IPS-18a (cell line): Measurements from ENCODE around the gene ABLIM1.

ENCODE experiments used
- H3K27ac ChIP-seq: one replicate; pipeline ENCODE4 v1.5.1; 2013; ENCODE audit warnings: low read length
- H3K27me3 ChIP-seq: one replicate; pipeline ENCODE4 v1.6.1; 2013; ENCODE audit warnings: mild to moderate bottlenecking, low read length; ENCODE audit not compliant: control insufficient read depth, insufficient read depth
- H3K36me3 ChIP-seq: one replicate; pipeline ENCODE4 v1.6.1; 2013; ENCODE audit warnings: low read depth, low read length; ENCODE audit not compliant: control insufficient read depth
- H3K4me1 ChIP-seq: one replicate; pipeline ENCODE4 v1.6.1; 2013; ENCODE audit warnings: low read depth, low read length; ENCODE audit not compliant: control insufficient read depth
- H3K4me3 ChIP-seq: one replicate; pipeline ENCODE4 v1.5.1; 2013; ENCODE audit warnings: low read length
- H3K9ac ChIP-seq: one replicate; pipeline ENCODE4 v1.6.1; 2013; ENCODE audit warnings: mild to moderate bottlenecking, low read length, moderate library complexity
- H3K9me3 ChIP-seq: one replicate; pipeline ENCODE4 v1.6.1; 2013; ENCODE audit warnings: low read depth, low read length; ENCODE audit not compliant: control insufficient read depth

The ABLIM1 gene

DNA sequence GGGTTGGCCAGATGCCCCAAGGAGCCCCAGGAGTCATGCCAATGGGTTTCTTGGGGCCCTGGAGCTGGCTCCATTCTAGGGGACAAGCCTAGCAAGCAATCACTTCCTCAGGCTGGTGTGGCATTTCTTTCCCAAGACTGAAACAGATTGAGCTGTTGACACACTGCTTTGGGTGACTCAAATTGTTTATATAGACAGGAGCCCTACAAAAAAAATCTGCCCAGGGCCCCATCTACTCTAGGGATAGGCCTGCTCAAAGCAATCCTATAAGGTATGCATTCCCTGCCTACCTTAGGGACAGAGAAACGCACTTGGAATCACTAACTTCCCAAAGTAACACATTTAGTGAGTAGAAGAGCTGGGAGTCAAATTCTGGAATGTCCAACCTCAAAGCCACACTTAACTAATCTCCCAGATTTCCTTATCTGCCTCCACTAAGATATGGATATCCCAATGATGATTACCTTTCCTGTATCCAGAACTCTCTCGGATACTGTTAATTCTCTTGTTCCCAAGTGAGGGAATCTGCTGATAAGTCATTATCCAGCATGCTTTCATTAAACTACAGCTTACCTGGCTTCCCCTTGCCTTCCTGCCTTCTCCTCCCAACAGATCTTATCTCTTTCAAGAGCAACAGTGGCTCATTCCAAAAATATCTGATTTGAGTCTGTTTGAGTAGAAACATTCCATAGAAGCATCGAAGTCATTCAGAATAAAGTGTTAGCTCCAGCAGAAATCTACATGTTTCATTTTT, 3.1 kb downstream of the ABLIM1 start:
- no peak overlapping the region for H3K4me3 ChIP-seq
- H3K27ac ChIP-seq, result no peak overlapping the region
- no peaks in the 10 kb centered on the region for H3K4me1 ChIP-seq
- H3K9ac ChIP-seq, result no peak overlapping the region
- H3K36me3 ChIP-seq, result no peaks in the 10 kb centered on the region
- H3K9me3 ChIP-seq, result no peaks in the 10 kb centered on the region
- no peaks in the 10 kb centered on the region for H3K27me3 ChIP-seq

DNA sequence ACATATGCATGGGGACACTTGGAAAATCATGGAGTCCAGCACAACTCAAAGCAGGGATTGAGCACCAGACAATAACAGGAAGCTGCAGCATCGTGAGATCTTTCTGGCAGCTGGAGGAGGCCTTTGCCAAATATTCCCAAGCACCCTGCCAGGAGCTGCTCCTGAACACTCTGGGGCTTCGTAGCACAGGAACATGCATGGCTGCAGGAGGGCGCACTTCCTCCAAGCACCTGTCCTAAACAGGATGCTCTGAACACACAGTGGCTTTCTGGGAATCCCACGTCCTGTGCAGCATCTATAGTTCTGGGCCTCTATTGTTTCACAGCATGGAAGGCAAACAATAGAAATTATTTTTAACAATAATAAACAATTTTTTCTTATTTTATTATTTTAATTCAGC, 4.1 kb downstream of the ABLIM1 start:
- Histone ChIP-seq H3K4me1 (no peaks in the 10 kb centered on the region), H3K9me3 (no peaks in the 10 kb centered on the region), H3K27ac (no peak overlapping the region), H3K27me3 (no peaks in the 10 kb centered on the region), H3K9ac (no peak overlapping the region), H3K36me3 (no peaks in the 10 kb centered on the region), H3K4me3 (no peak overlapping the region)

DNA sequence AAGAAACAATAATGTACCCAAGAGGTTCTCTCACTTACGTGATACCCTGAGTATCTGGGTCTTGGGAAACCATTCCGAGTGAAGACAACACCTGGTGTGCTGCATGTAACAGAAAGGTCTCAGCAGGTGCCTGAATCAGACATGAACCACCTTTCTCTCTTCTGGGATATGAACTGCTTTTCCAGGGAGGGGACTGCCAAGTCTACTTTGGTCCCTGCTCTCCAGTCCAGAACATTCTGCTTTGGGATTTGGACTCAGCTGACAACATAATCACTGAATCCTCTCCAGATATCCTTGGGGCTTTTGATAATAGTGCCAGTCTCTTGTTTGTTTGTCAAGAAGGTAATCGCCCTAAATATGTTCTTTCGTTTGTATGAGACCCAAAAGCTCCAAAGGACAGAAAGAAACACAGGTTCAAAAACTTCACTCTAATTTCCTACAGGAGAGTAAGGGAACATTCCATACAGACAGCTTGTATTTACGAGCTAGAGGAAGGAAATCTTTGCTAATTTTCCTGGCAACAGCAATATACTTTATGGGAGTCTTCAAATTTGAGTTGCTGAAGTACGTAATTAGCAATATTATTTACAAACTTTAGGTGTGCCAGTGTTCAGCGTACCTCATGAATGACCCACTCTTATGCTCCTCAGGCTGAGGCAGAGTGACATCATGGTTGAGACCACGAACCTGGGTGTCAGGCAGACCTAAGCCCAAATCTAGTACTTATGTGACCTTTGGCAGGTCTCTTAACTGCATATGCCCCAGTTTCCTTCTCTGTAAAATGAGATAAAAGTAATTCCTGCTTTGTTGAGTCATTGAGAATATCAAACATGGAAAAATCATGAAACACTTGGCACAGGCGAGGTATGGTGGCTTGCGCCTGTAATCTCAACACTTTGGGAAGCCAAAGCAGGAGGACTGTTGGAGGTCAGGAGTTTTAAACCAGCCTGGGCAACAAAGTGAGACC, 5.4 kb downstream of the ABLIM1 start:
- H3K27ac ChIP-seq, result no peak overlapping the region
- H3K9me3 ChIP-seq, result no peaks in the 10 kb centered on the region
- H3K4me3 ChIP-seq, result no peak overlapping the region
- no peak overlapping the region for H3K9ac ChIP-seq
- no peaks in the 10 kb centered on the region for H3K27me3 ChIP-seq
- H3K36me3 ChIP-seq, result no peaks in the 10 kb centered on the region
- H3K4me1 ChIP-seq, result no peaks in the 10 kb centered on the region

- H3K27ac ChIP-seq, result no peak overlapping the region
These were observed 7.2 kb downstream of the ABLIM1 start for GRCh38 chr10:114650831-114651230.

DNA sequence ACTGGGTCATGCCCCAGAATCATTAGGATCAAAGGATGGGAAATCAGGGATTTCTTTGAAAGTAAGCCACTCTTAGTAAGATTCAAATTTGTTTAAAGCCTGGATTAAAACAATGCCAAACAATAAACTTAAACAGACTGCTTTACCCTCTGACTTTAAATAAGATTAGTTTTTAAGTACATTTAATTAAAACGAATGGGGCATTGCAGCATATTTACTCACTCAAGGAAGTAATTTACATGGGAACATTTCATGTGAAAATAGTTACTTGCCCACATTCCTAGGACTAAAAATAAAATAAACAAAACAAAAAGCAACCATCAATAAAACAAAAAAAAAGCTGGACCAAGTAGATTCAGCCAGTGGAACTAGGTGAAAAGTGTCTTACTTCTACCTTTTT, 7.8 kb downstream of the ABLIM1 start:
- Histone ChIP-seq H3K9ac (no peak overlapping the region), H3K4me3 (no peak overlapping the region), H3K27ac (no peak overlapping the region), H3K9me3 (no peaks in the 10 kb centered on the region), H3K36me3 (no peaks in the 10 kb centered on the region), H3K4me1 (no peaks in the 10 kb centered on the region), H3K27me3 (no peaks in the 10 kb centered on the region)

More at GRCh38 chr10:114650831-114651230, 7.2 kb downstream of the ABLIM1 start:
- no peak overlapping the region for H3K9ac ChIP-seq
- H3K4me1 ChIP-seq, result no peaks in the 10 kb centered on the region
- no peaks in the 10 kb centered on the region for H3K9me3 ChIP-seq
- no peaks in the 10 kb centered on the region for H3K36me3 ChIP-seq
- H3K27me3 ChIP-seq, result no peaks in the 10 kb centered on the region
- no peak overlapping the region for H3K4me3 ChIP-seq

DNA sequence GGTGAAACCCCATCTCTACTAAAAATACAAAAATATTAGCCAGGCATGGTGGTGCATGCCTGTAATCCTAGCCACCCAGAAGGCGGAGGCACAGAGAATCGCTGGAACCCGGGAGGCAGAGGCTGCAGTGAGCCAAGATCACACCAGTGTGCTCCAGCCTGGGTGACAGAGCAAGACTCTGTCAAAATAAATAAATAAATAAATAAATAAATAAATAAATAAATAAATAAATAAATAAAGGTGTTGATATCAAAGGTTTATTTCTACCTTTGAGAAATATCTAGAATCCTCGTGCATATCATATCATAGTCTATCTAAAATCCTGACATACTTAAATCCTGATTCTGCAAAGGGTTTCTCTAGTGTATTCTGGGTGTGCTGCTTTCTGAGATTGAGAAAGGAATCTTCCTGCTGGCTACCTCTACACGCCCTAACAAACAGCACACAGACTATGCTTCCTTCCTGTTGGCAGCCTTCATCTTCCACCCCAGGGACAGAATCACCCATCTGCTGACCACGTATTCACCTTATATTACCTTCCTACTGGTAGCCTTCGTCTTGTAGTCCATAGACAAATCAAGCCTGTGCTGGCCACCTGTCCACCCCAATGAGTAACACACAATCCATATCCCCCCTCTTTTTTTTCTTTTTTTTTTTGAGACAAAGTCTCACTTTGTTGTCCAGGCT, 8.7 kb downstream of the ABLIM1 start:
- Histone ChIP-seq H3K4me1 (no peaks in the 10 kb centered on the region), H3K9me3 (no peaks in the 10 kb centered on the region), H3K36me3 (no peaks in the 10 kb centered on the region), H3K9ac (no peak overlapping the region), H3K27ac (no peak overlapping the region), H3K4me3 (no peak overlapping the region), H3K27me3 (no peaks in the 10 kb centered on the region)

- Histone ChIP-seq H3K36me3 (no peaks in the 10 kb centered on the region), H3K9me3 (no peaks in the 10 kb centered on the region), H3K27me3 (no peaks in the 10 kb centered on the region), H3K4me3 (no peak overlapping the region), H3K4me1 (no peaks in the 10 kb centered on the region), H3K27ac (no peak overlapping the region), H3K9ac (no peak overlapping the region)
These were observed 9.7 kb downstream of the ABLIM1 start for GRCh38 chr10:114648368-114648767.

- Histone ChIP-seq H3K27me3 (no peaks in the 10 kb centered on the region), H3K9me3 (no peaks in the 10 kb centered on the region), H3K27ac (no peak overlapping the region), H3K4me3 (no peak overlapping the region), H3K36me3 (no peaks in the 10 kb centered on the region), H3K9ac (no peak overlapping the region), H3K4me1 (no peaks in the 10 kb centered on the region)
These were observed 10.4 kb downstream of the ABLIM1 start for GRCh38 chr10:114647545-114648138.

- Histone ChIP-seq H3K27me3 (no peaks in the 10 kb centered on the region), H3K9me3 (no peaks in the 10 kb centered on the region), H3K4me3 (no peak overlapping the region), H3K36me3 (no peaks in the 10 kb centered on the region), H3K4me1 (no peaks in the 10 kb centered on the region), H3K9ac (no peak overlapping the region), H3K27ac (no peak overlapping the region)
These were observed 11.6 kb downstream of the ABLIM1 start for GRCh38 chr10:114646426-114646825.

DNA sequence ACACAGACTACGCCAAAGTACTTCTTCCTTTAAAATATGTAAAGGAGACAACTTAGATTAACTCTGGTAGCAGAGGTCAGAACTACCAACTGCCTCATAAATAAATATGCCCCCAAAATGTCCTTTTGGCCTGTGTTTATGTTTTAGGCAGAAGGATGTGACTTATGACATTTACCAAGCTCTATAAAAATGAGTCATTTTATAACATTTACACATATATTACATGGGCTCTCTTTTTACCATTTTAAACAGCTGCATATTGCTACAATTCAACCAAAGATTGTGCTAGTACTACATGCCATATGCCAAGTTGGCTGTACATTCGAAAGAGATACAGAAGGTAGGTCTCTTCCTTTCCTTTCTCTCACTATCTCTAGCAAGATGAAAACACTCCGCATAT, 12.4 kb downstream of the ABLIM1 start:
- no peaks in the 10 kb centered on the region for H3K9me3 ChIP-seq
- no peak overlapping the region for H3K4me3 ChIP-seq
- no peaks in the 10 kb centered on the region for H3K27me3 ChIP-seq
- no peaks in the 10 kb centered on the region for H3K4me1 ChIP-seq
- no peak overlapping the region for H3K9ac ChIP-seq
- no peaks in the 10 kb centered on the region for H3K36me3 ChIP-seq
- no peak overlapping the region for H3K27ac ChIP-seq

DNA sequence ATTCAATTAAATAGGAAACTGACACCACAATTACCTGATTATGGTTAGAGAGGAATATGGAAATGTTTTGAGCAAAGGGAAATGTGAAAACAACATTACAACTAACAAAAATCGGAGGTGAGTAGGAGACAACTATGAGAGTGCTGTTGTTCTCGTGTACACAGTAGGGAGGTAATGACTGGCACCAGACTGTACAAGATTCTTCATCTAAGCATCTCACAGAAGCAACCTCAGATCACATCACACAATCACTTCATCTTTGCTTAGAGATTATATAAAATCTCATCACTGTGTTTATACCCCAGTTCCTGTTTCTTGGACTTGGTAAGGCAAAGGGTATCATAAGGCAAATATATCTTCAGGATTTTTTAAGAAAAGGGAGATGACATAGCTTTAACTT, 14.9 kb downstream of the ABLIM1 start:
- no peak overlapping the region for H3K9ac ChIP-seq
- no peaks in the 10 kb centered on the region for H3K27me3 ChIP-seq
- no peaks in the 10 kb centered on the region for H3K36me3 ChIP-seq
- no peaks in the 10 kb centered on the region for H3K4me1 ChIP-seq
- H3K9me3 ChIP-seq, result no peaks in the 10 kb centered on the region
- no peak overlapping the region for H3K4me3 ChIP-seq
- H3K27ac ChIP-seq, result no peak overlapping the region
